Gastroesophageal sphincter (tissue), 4 donors: Measurements from ENCODE around the gene ZW10. TPM values are rescaled to one million over a fixed set of nuclear protein-coding genes. Genes with fewer than 3 reads are reported as not detected.

Source experiments
- ATAC-seq: fragments of 150-250 bp; one replicate; pipeline ENCODE4 v1.9.1; 2016; ENCODE audit warnings: mild to moderate bottlenecking, moderate library complexity
- H3K27ac ChIP-seq, 4 donors: fragments of 200-600 bp; sonication (generic) in 3 of 4; 1 replicate in 3 of 4; 2 replicates in 1 of 4; pipeline ENCODE4 v1.5.1; 2016 to 2019
- H3K27me3 ChIP-seq: fragments of 200-600 bp; sonication (generic); one replicate; pipeline ENCODE4 v1.5.1; 2019
- H3K36me3 ChIP-seq, 2 donors: fragments of 200-600 bp; sonication (generic); one replicate each; pipeline ENCODE4 v1.5.1; 2019; ENCODE audit warnings: control low read depth in 1 of 2
- H3K4me1 ChIP-seq, 3 donors: fragments of 200-600 bp; sonication (generic); 1 replicate in 2 of 3; 2 replicates in 1 of 3; pipeline ENCODE4 v1.5.1; 2016 to 2019; ENCODE audit warnings: control low read depth in 2 of 3
- H3K4me3 ChIP-seq, 2 donors: fragments of 200-600 bp; sonication (generic); one replicate each; pipeline ENCODE4 v1.5.1; 2019; ENCODE audit warnings: mild to moderate bottlenecking in 1 of 2, moderate library complexity in 1 of 2
- H3K9me3 ChIP-seq, 3 donors: fragments of 200-600 bp; sonication (generic); one replicate each; pipeline ENCODE4 v1.5.1; 2017 to 2019; ENCODE audit warnings: control low read depth in 2 of 3
- EP300 ChIP-seq: sonication (generic); formaldehyde crosslinking; IDR thresholded peaks from one replicate; pipeline ENCODE4 v1.6.1; 2017; ENCODE audit warnings: antibody characterized with exemption, mild to moderate bottlenecking
- POLR2A ChIP-seq, 2 donors: fragments of 450-650 bp; IDR thresholded peaks; one replicate each; pipeline ENCODE4 v1.6.1; 2017; ENCODE audit warnings: antibody characterized with exemption in 2 of 2, mild to moderate bottlenecking in 2 of 2, moderate library complexity in 1 of 2
- POLR2AphosphoS5 ChIP-seq: sonication (generic); formaldehyde crosslinking; IDR thresholded peaks from one replicate; pipeline ENCODE4 v1.6.1; 2017; ENCODE audit warnings: antibody characterized with exemption
- WGBS, 2 donors: methylation state at CpG; one replicate each; pipeline ENCODE4 v1.1.5; 2018; ENCODE audit warnings: low coverage in 1 of 2; 5-methylcytosine and 5-hydroxymethylcytosine counted together
- total RNA-seq, 4 donors: library from RNA; depleted of rRNA; stranded (reverse); fragments of >200 nt; gene quantifications; one replicate each; pipeline ENCODE4 v1.1.0, GENCODE V29; 2016
- TF ChIP-seq, protein P1 (sequence below), 4 experiments: fragments of 200-600 bp in 2 of 4; fragments of 450-650 bp in 2 of 4; sonication (generic) in 1 of 4; IDR thresholded peaks; one replicate each; pipeline ENCODE4 v1.5.1; 2017 to 2019; ENCODE audit warnings: antibody characterized with exemption in 4 of 4, mild to moderate bottlenecking in 2 of 4, moderate library complexity in 2 of 4

The ZW10 gene
- total RNA-seq, 4 donors from 2014 or later: 9.8 to 15.8 (median 13.0) TPM

DNA sequence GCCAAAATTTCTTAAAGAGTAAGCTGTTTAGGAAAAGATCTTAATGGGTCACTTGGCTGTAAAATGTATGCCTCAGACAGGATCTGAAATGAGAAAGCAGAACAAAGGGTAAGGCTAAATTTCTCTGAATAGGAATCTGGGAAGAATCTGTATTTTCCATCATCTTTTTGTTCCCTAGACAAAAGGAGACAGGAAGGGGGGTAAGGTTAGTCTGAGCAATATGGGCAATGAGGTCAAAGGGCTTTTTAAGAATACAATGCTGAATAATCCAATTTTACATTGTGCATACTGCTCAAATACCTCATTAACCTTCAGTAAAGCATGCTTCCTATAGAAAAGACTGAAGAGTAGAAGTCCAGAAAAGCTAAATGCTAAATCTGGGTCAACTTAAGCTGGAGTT lies 40.7 kb upstream of the ZW10 start:
- Histone ChIP-seq H3K27me3 (no peaks in the 10 kb centered on the region), H3K4me1 (no peaks in the 10 kb centered on the region), H3K9me3 (no peaks in the 10 kb centered on the region), H3K27ac (no peak overlapping the region), H3K4me3 (no peak overlapping the region), H3K36me3 (peaks cover 4 to 84% of the 10 kb centered on the region in 2 donors)
- TF ChIP-seq, protein P1, sequence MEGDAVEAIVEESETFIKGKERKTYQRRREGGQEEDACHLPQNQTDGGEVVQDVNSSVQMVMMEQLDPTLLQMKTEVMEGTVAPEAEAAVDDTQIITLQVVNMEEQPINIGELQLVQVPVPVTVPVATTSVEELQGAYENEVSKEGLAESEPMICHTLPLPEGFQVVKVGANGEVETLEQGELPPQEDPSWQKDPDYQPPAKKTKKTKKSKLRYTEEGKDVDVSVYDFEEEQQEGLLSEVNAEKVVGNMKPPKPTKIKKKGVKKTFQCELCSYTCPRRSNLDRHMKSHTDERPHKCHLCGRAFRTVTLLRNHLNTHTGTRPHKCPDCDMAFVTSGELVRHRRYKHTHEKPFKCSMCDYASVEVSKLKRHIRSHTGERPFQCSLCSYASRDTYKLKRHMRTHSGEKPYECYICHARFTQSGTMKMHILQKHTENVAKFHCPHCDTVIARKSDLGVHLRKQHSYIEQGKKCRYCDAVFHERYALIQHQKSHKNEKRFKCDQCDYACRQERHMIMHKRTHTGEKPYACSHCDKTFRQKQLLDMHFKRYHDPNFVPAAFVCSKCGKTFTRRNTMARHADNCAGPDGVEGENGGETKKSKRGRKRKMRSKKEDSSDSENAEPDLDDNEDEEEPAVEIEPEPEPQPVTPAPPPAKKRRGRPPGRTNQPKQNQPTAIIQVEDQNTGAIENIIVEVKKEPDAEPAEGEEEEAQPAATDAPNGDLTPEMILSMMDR (IDR thresholded peaks at IDR 0.05): no peak
- ATAC-seq: no peak

DNA sequence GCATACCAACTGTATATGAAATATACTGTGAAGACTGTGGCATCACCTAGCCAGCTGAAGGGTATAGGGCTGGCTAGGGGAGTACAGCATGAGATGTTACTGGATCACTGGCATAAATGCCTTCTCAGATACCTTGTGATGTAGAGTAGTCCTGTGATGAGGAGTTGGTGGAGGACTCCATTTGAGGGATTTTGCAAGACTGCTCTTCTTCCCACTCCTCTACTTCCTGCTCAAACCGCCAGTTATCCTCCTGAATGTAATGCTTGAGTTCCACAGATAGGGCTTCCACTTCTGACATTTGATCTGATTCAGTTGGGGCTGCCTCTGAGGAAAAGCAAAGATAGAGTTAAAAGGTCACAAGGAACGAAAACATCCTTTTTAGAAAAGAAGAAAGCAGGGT lies 35.4 kb upstream of the ZW10 start:
- TF ChIP-seq EP300 (no peak), POLR2A (IDR thresholded peaks at IDR 0.05) (no peak), POLR2AphosphoS5 (no peak)
- TF ChIP-seq, protein P1 (IDR thresholded peaks at IDR 0.05): no peak
- peaks cover 4 to 100% of the 10 kb centered on the region in 2 donors for H3K36me3 ChIP-seq
- ATAC-seq: no peak
- no peaks in the 10 kb centered on the region for H3K27me3 ChIP-seq
- 50% methylated on average over 2 of the region's 2 CpGs; no CpG with 5 or more reads in 1 of the 2 donors for WGBS, 2 donors
- H3K27ac ChIP-seq: no peak overlapping the region
- H3K9me3 ChIP-seq: no peaks in the 10 kb centered on the region
- H3K4me3 ChIP-seq: no peak overlapping the region
- no peaks in the 10 kb centered on the region for H3K4me1 ChIP-seq

DNA sequence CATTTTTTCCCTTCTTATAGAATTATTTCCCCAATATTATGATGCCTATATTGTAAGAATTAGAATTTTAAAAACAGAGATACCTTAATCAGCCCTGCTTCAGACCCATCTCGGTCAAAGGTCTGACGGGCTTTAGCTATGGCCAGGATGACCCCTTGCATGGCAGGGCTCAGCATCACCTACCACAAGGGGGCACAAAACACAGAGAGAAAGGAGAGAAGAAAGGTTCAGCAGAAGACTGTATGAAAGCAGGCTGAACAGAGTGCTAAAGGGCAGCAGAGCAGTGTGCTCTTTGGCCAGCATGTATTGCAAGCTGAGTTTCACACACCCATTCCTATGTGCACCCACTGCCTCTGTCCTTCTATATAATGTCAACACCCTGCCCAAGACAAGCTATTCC lies 32.9 kb upstream of the ZW10 start:
- no peaks in the 10 kb centered on the region for H3K9me3 ChIP-seq
- H3K36me3 ChIP-seq: peaks cover 0 to 100% of the 10 kb centered on the region in 2 donors
- no peaks in the 10 kb centered on the region for H3K27me3 ChIP-seq
- 73 to 100% methylated on average over 1 to 2 of the region's 2 CpGs for WGBS, 2 donors
- H3K27ac ChIP-seq: no peak overlapping the region
- no peak for TF ChIP-seq POLR2AphosphoS5
- TF ChIP-seq, protein P1 (IDR thresholded peaks at IDR 0.05): peak in 2 of 4 experiments; percentile 9 to 33
- TF ChIP-seq EP300: no peak
- TF ChIP-seq POLR2A (IDR thresholded peaks at IDR 0.05): no peak
- no peaks in the 10 kb centered on the region for H3K4me1 ChIP-seq
- no peak overlapping the region for H3K4me3 ChIP-seq
- ATAC-seq: no peak

DNA sequence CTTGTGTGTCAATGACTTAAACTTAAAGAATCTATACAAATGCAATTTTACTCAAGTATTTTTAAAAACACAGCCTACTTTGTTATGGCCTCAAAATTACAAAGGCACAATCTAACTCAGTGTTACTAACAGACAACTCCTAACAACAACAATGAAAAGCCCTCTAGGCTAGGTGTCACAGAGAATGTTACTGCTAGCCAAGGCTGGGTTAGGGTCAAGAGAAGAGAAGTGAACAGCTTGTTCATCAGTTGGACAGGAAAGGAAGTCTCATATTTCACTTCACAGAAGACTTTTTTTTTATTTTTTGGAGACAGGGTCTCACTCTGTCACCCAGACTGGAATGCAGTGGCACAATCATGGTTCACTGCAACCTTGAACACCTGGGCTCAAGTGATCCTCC lies 32.1 kb upstream of the ZW10 start:
- H3K4me1 ChIP-seq: no peaks in the 10 kb centered on the region
- no peak for ATAC-seq
- H3K27ac ChIP-seq: no peak overlapping the region
- TF ChIP-seq, protein P1 (IDR thresholded peaks at IDR 0.05): no peak
- no peak for TF ChIP-seq POLR2A (IDR thresholded peaks at IDR 0.05)
- TF ChIP-seq EP300: no peak
- TF ChIP-seq POLR2AphosphoS5: no peak
- H3K9me3 ChIP-seq: no peaks in the 10 kb centered on the region
- no peak overlapping the region for H3K4me3 ChIP-seq
- no peaks in the 10 kb centered on the region for H3K27me3 ChIP-seq
- H3K36me3 ChIP-seq: peaks cover 0 to 100% of the 10 kb centered on the region in 2 donors

DNA sequence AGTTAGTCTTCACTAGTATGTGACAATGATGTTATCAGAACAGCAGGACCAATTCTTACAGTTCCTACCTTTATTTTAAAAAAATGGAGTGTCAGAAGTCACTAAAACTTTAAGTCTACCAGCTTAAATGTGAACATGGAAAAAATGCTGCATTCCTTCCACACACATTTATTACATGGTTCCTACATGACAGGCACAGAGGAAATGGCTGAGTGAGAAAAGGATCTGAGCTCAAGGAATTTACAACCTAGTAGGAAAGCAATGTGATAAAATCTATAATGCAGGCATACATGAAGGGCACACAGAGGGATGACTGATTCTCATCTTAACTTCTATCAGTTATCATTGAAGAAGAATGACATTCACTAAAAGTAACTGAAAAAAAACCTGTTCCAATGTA lies 29.1 kb upstream of the ZW10 start:
- no peaks in the 10 kb centered on the region for H3K27me3 ChIP-seq
- no peak for ATAC-seq
- H3K27ac ChIP-seq: no peak overlapping the region
- H3K36me3 ChIP-seq: peaks cover 6 to 99% of the 10 kb centered on the region in 2 donors
- TF ChIP-seq POLR2AphosphoS5 (no peak), POLR2A (IDR thresholded peaks at IDR 0.05) (no peak), EP300 (no peak)
- TF ChIP-seq, protein P1 (IDR thresholded peaks at IDR 0.05): no peak
- no peaks in the 10 kb centered on the region for H3K4me1 ChIP-seq
- no peak overlapping the region for H3K4me3 ChIP-seq
- no peaks in the 10 kb centered on the region for H3K9me3 ChIP-seq
